ENCODE data around the gene NAT14. TPM values are rescaled to one million over a fixed set of nuclear protein-coding genes. Genes with fewer than 3 reads are reported as not detected.
A peak's percentile ranks its signal among the peaks of the same experiment; 100 is the strongest.

NAT14 gene
- total and polyA plus RNA-seq, 8 donors, result 5.8 to 32.4 (median 8.1) TPM

GRCh38 chr19:55488986-55489710 is 4.2 kb downstream of the NAT14 start:
- FAIRE-seq (no peak), ATAC-seq (no peak), DNase-seq (peak in 2 of 6 donors; percentile 32 to 64)
- H3K4me3 ChIP-seq, result no peak overlapping the region
- WGBS, 2 donors, result 38 to 41% methylated on average over 23 to 35 of the region's 36 CpGs
- no peaks in the 10 kb centered on the region for H3K36me3 ChIP-seq
- intact Hi-C loops (cut with DNase I), result no loop called here
- peaks cover 0 to 4% (median 0%) of the 10 kb centered on the region in 4 donors for H3K27me3 ChIP-seq
- no peak overlapping the region for H3K27ac ChIP-seq
- TF ChIP-seq CTCF (IDR thresholded peaks at IDR 0.05), result no peak
- H3K9me3 ChIP-seq, result no peaks in the 10 kb centered on the region
- peaks cover 7 to 8% (median 7%) of the 10 kb centered on the region in 3 donors for H3K4me1 ChIP-seq

GRCh38 chr19:55489711-55490477 is 4.9 kb downstream of the NAT14 start:
- intact Hi-C loops (cut with DNase I), result no loop called here
- ATAC-seq (no peak), FAIRE-seq (no peak), DNase-seq (peak in 1 of 6 donors; percentile 36)
- Histone ChIP-seq H3K9me3 (no peaks in the 10 kb centered on the region), H3K36me3 (no peaks in the 10 kb centered on the region), H3K4me1 (peaks cover 0 to 2% (median 0%) of the 10 kb centered on the region in 3 donors), H3K4me3 (no peak overlapping the region), H3K27me3 (peaks cover 0 to 4% (median 0%) of the 10 kb centered on the region in 4 donors), H3K27ac (no peak overlapping the region)
- no peak for TF ChIP-seq CTCF (IDR thresholded peaks at IDR 0.05)
- WGBS, 2 donors, result 44 to 55% methylated on average over 18 to 21 of the region's 21 CpGs

GRCh38 chr19:55490478-55491432 is 5.8 kb downstream of the NAT14 start:
- Histone ChIP-seq H3K4me3 (no peak overlapping the region), H3K27me3 (peaks cover 0 to 4% (median 0%) of the 10 kb centered on the region in 4 donors), H3K4me1 (no peaks in the 10 kb centered on the region), H3K36me3 (no peaks in the 10 kb centered on the region), H3K27ac (no peak overlapping the region), H3K9me3 (no peaks in the 10 kb centered on the region)
- FAIRE-seq, result no peak
- TF ChIP-seq CTCF (IDR thresholded peaks at IDR 0.05), result no peak
- 65 to 71% methylated on average over 49 to 52 of the region's 52 CpGs for WGBS, 2 donors
- intact Hi-C loops (cut with DNase I), result no loop called here
- no peak for ATAC-seq
- DNase-seq, result peak in 2 of 6 donors; percentile 26 to 78

GRCh38 chr19:55491546-55492360 is 6.8 kb downstream of the NAT14 start:
- DNase-seq (peak in 1 of 6 donors; percentile 22), ATAC-seq (peak in 1 of 4 donors; percentile 2), FAIRE-seq (no peak)
- Histone ChIP-seq H3K9me3 (no peaks in the 10 kb centered on the region), H3K27ac (no peak overlapping the region), H3K4me3 (no peak overlapping the region), H3K27me3 (peaks cover 0 to 4% (median 0%) of the 10 kb centered on the region in 4 donors), H3K4me1 (no peaks in the 10 kb centered on the region), H3K36me3 (no peaks in the 10 kb centered on the region)
- WGBS, 2 donors, result 52 to 55% methylated on average over 22 to 24 of the region's 24 CpGs
- no peak for TF ChIP-seq CTCF (IDR thresholded peaks at IDR 0.05)
- intact Hi-C loops (cut with DNase I), result no loop called here
